Measurements from ENCODE around the gene MOK.

DNA sequence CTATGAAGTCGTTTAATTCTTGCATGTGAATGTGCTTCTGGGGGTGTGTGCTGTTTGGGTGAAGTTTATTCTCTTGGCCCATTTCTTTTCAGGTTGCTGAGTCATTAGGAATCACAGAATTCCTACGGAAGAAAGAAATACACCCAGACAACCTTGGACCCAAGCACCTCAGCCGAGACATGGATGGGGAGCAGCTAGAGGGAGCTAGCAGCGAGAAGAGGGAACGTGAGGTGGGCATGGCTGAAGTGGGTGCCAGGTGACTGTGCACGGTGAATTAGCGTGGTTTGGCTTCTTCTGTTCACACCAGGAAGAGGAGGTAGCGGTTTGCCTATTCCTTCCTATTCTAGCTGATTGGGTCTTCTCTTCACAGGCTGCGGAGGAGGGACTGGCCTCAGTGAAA is 33.8 kb upstream of the MOK start:
- TF ChIP-seq POLR2A (IDR thresholded peaks at IDR 0.05; ENCODE audit: low read depth, low read length) (no peak), TAF1 (IDR thresholded peaks at IDR 0.05; ENCODE audit: low read depth, low read length) (no peak), POLR2AphosphoS5 (IDR thresholded peaks at IDR 0.05; ENCODE audit: low read depth, low read length) (no peak)

Data from GM12891 (cell line).